Activated CD4-positive, alpha-beta T cell treated with anti-CD3 and anti-CD28 coated beads for 48 hours (primary cell): ENCODE data around the gene KCTD10.

Experiments used
- DNase-seq: peaks from one replicate; pipeline ENCODE4 v3.0.0-alpha.2; 2020

KCTD10 gene

GRCh38 chr12:109469517-109469916 is 7.6 kb downstream of the KCTD10 start:
- no peak for DNase-seq

GRCh38 chr12:109467978-109468676 is 9.0 kb downstream of the KCTD10 start:
- no peak for DNase-seq

GRCh38 chr12:109466821-109467220 is 10.3 kb downstream of the KCTD10 start:
- DNase-seq = no peak

GRCh38 chr12:109466305-109466704 is 10.8 kb downstream of the KCTD10 start:
- no peak for DNase-seq

GRCh38 chr12:109464642-109465351 is 12.3 kb downstream of the KCTD10 start:
- no peak for DNase-seq

GRCh38 chr12:109463756-109464155 is 13.3 kb downstream of the KCTD10 start:
- DNase-seq = no peak

- no peak for DNase-seq
Observed at GRCh38 chr12:109462868-109463692, 14.0 kb downstream of the KCTD10 start.

GRCh38 chr12:109461846-109462756 is 15.0 kb downstream of the KCTD10 start:
- no peak for DNase-seq

- no peak for DNase-seq
Observed at GRCh38 chr12:109461049-109461845, 15.9 kb downstream of the KCTD10 start.

- DNase-seq = no peak
Observed at GRCh38 chr12:109460538-109460937, 16.6 kb downstream of the KCTD10 start.

- DNase-seq = no peak
Observed at GRCh38 chr12:109459247-109459646, 17.9 kb downstream of the KCTD10 start.

GRCh38 chr12:109458771-109459208 is 18.3 kb downstream of the KCTD10 start:
- no peak for DNase-seq

- no peak for DNase-seq
Observed at GRCh38 chr12:109458086-109458485, 19.0 kb downstream of the KCTD10 start.

GRCh38 chr12:109455706-109456105 is 21.4 kb downstream of the KCTD10 start:
- DNase-seq = no peak

GRCh38 chr12:109452489-109452888 is 24.6 kb downstream of the KCTD10 start:
- DNase-seq = no peak

GRCh38 chr12:109451400-109451799 is 25.7 kb downstream of the KCTD10 start:
- DNase-seq = no peak

- DNase-seq = no peak
Observed at GRCh38 chr12:109450980-109451379, 26.1 kb downstream of the KCTD10 start.

GRCh38 chr12:109449845-109450532 is 27.1 kb downstream of the KCTD10 start:
- no peak for DNase-seq

- no peak for DNase-seq
Observed at GRCh38 chr12:109448707-109449390, 28.3 kb downstream of the KCTD10 start.

- no peak for DNase-seq
Observed at GRCh38 chr12:109448272-109448671, 28.8 kb downstream of the KCTD10 start.
